ENCODE measurements around the gene NXPH1.

The NXPH1 gene

GRCh38 chr7:8627325-8627724, 193.9 kb downstream of the NXPH1 start:
- Histone ChIP-seq H3K79me2 (ENCODE audit: control insufficient read depth, insufficient read depth, low read length, unreplicated experiment) (no peaks in the 10 kb centered on the region), H3K4me3 (ENCODE audit: low read depth, low read length) (no peak overlapping the region), H3K27me3 (ENCODE audit: insufficient read depth, low read length) (no peaks in the 10 kb centered on the region), H3K4me1 (ENCODE audit: control insufficient read depth, insufficient read depth, low read length, unreplicated experiment) (no peaks in the 10 kb centered on the region), H3K36me3 (ENCODE audit: insufficient read depth, low read length) (no peaks in the 10 kb centered on the region), H2AFZ (ENCODE audit: low read length, unreplicated experiment) (no peak overlapping the region), H3K27ac (ENCODE audit: low read depth, low read length) (no peak overlapping the region)

DNA sequence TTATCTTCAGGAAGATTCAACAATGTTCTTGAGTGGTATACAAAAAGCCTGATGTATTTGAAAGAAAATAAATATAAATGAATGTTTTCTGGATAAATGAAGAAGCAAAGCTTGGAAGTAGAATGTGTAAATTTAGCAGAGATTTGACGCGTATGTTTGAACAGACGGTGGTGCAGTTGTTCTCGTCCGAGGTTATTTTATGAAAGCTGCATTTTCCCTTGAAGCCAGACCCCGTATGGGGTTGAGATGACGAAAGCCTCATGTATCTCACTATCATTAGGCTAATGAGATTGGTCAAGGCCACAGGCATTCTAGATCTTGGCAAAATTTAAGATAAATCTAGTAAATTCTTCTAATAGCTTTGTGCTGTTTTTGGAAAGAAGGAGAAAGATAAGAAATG, 195.2 kb downstream of the NXPH1 start:
- Histone ChIP-seq H2AFZ (ENCODE audit: low read length, unreplicated experiment) (no peak overlapping the region), H3K27ac (ENCODE audit: low read depth, low read length) (no peak overlapping the region), H3K36me3 (ENCODE audit: insufficient read depth, low read length) (no peaks in the 10 kb centered on the region), H3K4me1 (ENCODE audit: control insufficient read depth, insufficient read depth, low read length, unreplicated experiment) (no peaks in the 10 kb centered on the region), H3K79me2 (ENCODE audit: control insufficient read depth, insufficient read depth, low read length, unreplicated experiment) (no peaks in the 10 kb centered on the region), H3K27me3 (ENCODE audit: insufficient read depth, low read length) (no peaks in the 10 kb centered on the region), H3K4me3 (ENCODE audit: low read depth, low read length) (no peak overlapping the region)

DNA sequence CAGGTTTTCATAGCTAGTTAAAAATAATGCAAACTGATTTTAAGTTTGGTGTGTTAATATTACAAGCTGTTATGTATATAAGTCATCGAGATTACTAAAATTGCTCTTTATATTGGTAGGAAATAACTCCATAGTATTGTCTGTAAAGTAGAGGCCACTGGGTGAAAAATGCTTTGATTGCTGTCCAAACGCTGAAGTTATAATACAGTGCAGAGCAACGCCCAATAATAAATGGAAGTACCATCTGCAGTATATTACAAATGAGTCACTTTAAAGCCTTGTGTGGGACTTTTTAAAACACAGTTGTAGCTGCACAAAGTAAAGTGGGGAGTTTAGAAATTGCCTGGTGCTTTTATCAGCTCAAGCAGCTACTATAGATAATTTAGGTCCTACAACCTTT, 196.1 kb downstream of the NXPH1 start:
- Histone ChIP-seq H3K4me1 (ENCODE audit: control insufficient read depth, insufficient read depth, low read length, unreplicated experiment) (no peaks in the 10 kb centered on the region), H3K36me3 (ENCODE audit: insufficient read depth, low read length) (no peaks in the 10 kb centered on the region), H3K4me3 (ENCODE audit: low read depth, low read length) (no peak overlapping the region), H3K79me2 (ENCODE audit: control insufficient read depth, insufficient read depth, low read length, unreplicated experiment) (no peaks in the 10 kb centered on the region), H2AFZ (ENCODE audit: low read length, unreplicated experiment) (no peak overlapping the region), H3K27ac (ENCODE audit: low read depth, low read length) (no peak overlapping the region), H3K27me3 (ENCODE audit: insufficient read depth, low read length) (no peaks in the 10 kb centered on the region)

GRCh38 chr7:8637322-8637721, 203.9 kb downstream of the NXPH1 start:
- Histone ChIP-seq H3K27ac (ENCODE audit: low read depth, low read length) (no peak overlapping the region), H3K4me1 (ENCODE audit: control insufficient read depth, insufficient read depth, low read length, unreplicated experiment) (no peaks in the 10 kb centered on the region), H3K79me2 (ENCODE audit: control insufficient read depth, insufficient read depth, low read length, unreplicated experiment) (no peaks in the 10 kb centered on the region), H2AFZ (ENCODE audit: low read length, unreplicated experiment) (no peak overlapping the region), H3K27me3 (ENCODE audit: insufficient read depth, low read length) (no peaks in the 10 kb centered on the region), H3K4me3 (ENCODE audit: low read depth, low read length) (no peak overlapping the region), H3K36me3 (ENCODE audit: insufficient read depth, low read length) (no peaks in the 10 kb centered on the region)

DNA sequence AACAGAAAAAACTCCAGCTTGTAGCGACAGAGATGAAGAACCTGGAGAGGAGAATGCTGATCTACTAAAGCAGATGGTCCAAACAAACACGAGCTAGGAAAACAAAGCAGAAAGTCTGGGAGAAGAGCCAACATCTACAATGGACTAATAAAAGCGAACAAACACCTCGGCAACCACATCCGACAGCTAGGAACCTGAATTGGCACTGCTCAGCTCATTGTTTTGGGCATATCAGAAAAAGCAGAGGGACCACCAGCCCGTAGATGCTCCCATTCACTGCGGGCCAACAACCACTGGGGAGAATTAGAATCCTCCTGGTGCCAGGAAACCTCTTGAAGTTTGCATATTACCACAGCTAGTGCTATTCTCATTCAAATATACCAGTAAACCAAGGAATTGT, 204.7 kb downstream of the NXPH1 start:
- no peaks in the 10 kb centered on the region for H3K27me3 ChIP-seq (ENCODE audit: insufficient read depth, low read length)
- no peak overlapping the region for H3K4me3 ChIP-seq (ENCODE audit: low read depth, low read length)
- no peaks in the 10 kb centered on the region for H3K79me2 ChIP-seq (ENCODE audit: control insufficient read depth, insufficient read depth, low read length, unreplicated experiment)
- H3K36me3 ChIP-seq (ENCODE audit: insufficient read depth, low read length) = no peaks in the 10 kb centered on the region
- H2AFZ ChIP-seq (ENCODE audit: low read length, unreplicated experiment) = no peak overlapping the region
- no peak overlapping the region for H3K27ac ChIP-seq (ENCODE audit: low read depth, low read length)
- no peaks in the 10 kb centered on the region for H3K4me1 ChIP-seq (ENCODE audit: control insufficient read depth, insufficient read depth, low read length, unreplicated experiment)

- H3K27me3 ChIP-seq (ENCODE audit: insufficient read depth, low read length) = no peaks in the 10 kb centered on the region
- no peak overlapping the region for H3K27ac ChIP-seq (ENCODE audit: low read depth, low read length)
- no peak overlapping the region for H2AFZ ChIP-seq (ENCODE audit: low read length, unreplicated experiment)
- no peaks in the 10 kb centered on the region for H3K4me1 ChIP-seq (ENCODE audit: control insufficient read depth, insufficient read depth, low read length, unreplicated experiment)
- no peaks in the 10 kb centered on the region for H3K79me2 ChIP-seq (ENCODE audit: control insufficient read depth, insufficient read depth, low read length, unreplicated experiment)
- no peak overlapping the region for H3K4me3 ChIP-seq (ENCODE audit: low read depth, low read length)
- H3K36me3 ChIP-seq (ENCODE audit: insufficient read depth, low read length) = no peaks in the 10 kb centered on the region
Measured at GRCh38 chr7:8639668-8640067, 206.3 kb downstream of the NXPH1 start.

GRCh38 chr7:8640671-8641070, 207.3 kb downstream of the NXPH1 start:
- Histone ChIP-seq H3K4me1 (ENCODE audit: control insufficient read depth, insufficient read depth, low read length, unreplicated experiment) (no peaks in the 10 kb centered on the region), H2AFZ (ENCODE audit: low read length, unreplicated experiment) (no peak overlapping the region), H3K27me3 (ENCODE audit: insufficient read depth, low read length) (no peaks in the 10 kb centered on the region), H3K79me2 (ENCODE audit: control insufficient read depth, insufficient read depth, low read length, unreplicated experiment) (no peaks in the 10 kb centered on the region), H3K27ac (ENCODE audit: low read depth, low read length) (no peak overlapping the region), H3K36me3 (ENCODE audit: insufficient read depth, low read length) (no peaks in the 10 kb centered on the region), H3K4me3 (ENCODE audit: low read depth, low read length) (no peak overlapping the region)

DNA sequence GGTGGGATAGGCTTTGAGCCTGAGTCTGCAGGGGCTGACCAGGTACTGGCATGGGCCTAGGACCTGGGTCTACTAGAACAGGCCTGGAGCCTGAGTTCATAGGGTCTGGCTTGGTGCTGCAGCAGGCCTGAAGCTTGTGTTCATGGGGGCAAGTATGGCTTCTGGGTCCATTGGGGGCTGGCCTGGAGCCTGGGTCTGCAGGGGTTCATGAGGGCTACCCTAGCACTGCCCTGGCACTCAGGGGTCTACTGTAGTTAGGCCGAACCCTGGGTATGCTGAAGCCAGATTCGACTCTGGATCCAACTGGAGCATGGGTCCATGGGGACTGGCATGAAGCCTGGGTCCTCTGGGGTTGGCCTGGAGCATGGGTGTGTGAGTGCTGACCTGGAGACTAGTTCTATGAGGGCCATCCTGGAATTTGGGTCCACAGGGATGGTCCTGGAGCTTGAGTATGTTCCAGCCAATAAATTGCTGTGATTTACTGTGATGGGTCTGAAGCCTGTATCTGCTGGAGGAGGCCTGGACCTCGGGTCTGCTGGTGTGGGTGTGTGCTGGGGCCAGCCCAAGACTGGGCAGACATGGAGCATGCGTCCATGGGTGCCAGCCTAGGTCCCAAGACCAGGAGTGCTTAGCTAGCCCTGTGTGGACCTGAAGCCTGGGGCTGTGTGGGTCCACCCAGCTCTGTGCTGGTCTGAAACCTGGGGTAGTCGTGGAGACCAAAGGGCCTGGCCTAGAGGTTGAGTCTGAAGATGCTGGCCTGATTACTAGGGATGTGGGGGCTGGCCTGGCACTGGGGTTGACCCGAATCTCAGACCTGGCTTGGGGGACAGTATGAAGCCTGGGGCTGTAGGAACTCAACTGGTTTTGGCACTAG, 235.5 kb downstream of the NXPH1 start:
- no peak overlapping the region for H2AFZ ChIP-seq (ENCODE audit: low read length, unreplicated experiment)
- no peaks in the 10 kb centered on the region for H3K4me1 ChIP-seq (ENCODE audit: control insufficient read depth, insufficient read depth, low read length, unreplicated experiment)
- H3K36me3 ChIP-seq (ENCODE audit: insufficient read depth, low read length) = no peaks in the 10 kb centered on the region
- no peak overlapping the region for H3K4me3 ChIP-seq (ENCODE audit: low read depth, low read length)
- no peaks in the 10 kb centered on the region for H3K79me2 ChIP-seq (ENCODE audit: control insufficient read depth, insufficient read depth, low read length, unreplicated experiment)
- H3K27me3 ChIP-seq (ENCODE audit: insufficient read depth, low read length) = no peaks in the 10 kb centered on the region
- H3K27ac ChIP-seq (ENCODE audit: low read depth, low read length) = no peak overlapping the region

DNA sequence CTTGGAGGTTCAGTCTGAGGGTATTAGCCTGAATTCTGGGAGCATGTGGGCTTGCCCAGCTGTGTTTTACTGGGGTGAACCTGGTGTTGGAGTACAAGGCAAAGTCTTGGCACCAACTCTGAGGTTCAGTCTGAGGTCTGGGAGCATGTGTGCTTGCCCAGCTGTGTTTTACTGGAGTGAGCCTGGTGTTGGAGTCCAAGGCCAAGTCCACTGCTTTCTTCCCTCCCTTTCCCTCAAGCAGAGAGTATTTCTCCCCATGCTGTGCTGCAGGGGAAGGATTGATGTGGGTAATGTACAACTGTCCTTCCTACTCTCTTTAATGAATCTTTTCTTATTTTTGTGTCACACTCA, 236.1 kb downstream of the NXPH1 start:
- H3K4me1 ChIP-seq (ENCODE audit: control insufficient read depth, insufficient read depth, low read length, unreplicated experiment) = no peaks in the 10 kb centered on the region
- no peak overlapping the region for H2AFZ ChIP-seq (ENCODE audit: low read length, unreplicated experiment)
- H3K4me3 ChIP-seq (ENCODE audit: low read depth, low read length) = no peak overlapping the region
- H3K36me3 ChIP-seq (ENCODE audit: insufficient read depth, low read length) = no peaks in the 10 kb centered on the region
- no peaks in the 10 kb centered on the region for H3K79me2 ChIP-seq (ENCODE audit: control insufficient read depth, insufficient read depth, low read length, unreplicated experiment)
- no peaks in the 10 kb centered on the region for H3K27me3 ChIP-seq (ENCODE audit: insufficient read depth, low read length)
- H3K27ac ChIP-seq (ENCODE audit: low read depth, low read length) = no peak overlapping the region

DNA sequence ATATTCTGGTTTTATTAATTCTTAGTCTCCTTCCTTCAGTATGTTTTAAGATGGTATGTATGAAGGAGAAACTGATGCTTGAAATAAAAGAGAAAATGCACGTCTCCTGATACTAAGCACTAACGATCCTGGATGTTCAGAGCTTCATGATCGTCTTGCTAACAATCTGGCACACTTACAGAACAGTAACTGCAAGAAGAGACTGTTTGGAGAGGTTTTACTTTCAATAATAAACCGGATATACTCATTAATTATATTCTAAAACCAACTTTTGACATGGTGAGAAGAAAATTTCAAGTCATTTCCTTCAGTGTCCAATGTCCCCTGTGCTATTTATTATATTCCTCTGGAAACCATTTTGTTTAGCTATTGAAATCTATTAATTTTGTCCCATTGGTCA, 251.0 kb downstream of the NXPH1 start:
- H3K36me3 ChIP-seq (ENCODE audit: insufficient read depth, low read length) = no peaks in the 10 kb centered on the region
- H3K27me3 ChIP-seq (ENCODE audit: insufficient read depth, low read length) = no peaks in the 10 kb centered on the region
- no peaks in the 10 kb centered on the region for H3K79me2 ChIP-seq (ENCODE audit: control insufficient read depth, insufficient read depth, low read length, unreplicated experiment)
- no peak overlapping the region for H3K4me3 ChIP-seq (ENCODE audit: low read depth, low read length)
- no peaks in the 10 kb centered on the region for H3K4me1 ChIP-seq (ENCODE audit: control insufficient read depth, insufficient read depth, low read length, unreplicated experiment)
- no peak overlapping the region for H2AFZ ChIP-seq (ENCODE audit: low read length, unreplicated experiment)
- H3K27ac ChIP-seq (ENCODE audit: low read depth, low read length) = no peak overlapping the region

- H2AFZ ChIP-seq (ENCODE audit: low read length, unreplicated experiment) = no peak overlapping the region
- H3K36me3 ChIP-seq (ENCODE audit: insufficient read depth, low read length) = no peaks in the 10 kb centered on the region
- no peak overlapping the region for H3K4me3 ChIP-seq (ENCODE audit: low read depth, low read length)
- H3K27me3 ChIP-seq (ENCODE audit: insufficient read depth, low read length) = no peaks in the 10 kb centered on the region
- no peak overlapping the region for H3K27ac ChIP-seq (ENCODE audit: low read depth, low read length)
- no peaks in the 10 kb centered on the region for H3K79me2 ChIP-seq (ENCODE audit: control insufficient read depth, insufficient read depth, low read length, unreplicated experiment)
- no peaks in the 10 kb centered on the region for H3K4me1 ChIP-seq (ENCODE audit: control insufficient read depth, insufficient read depth, low read length, unreplicated experiment)
Measured at GRCh38 chr7:8699875-8700624, 266.6 kb downstream of the NXPH1 start.

All from ACC112 (cell line).